CD14-positive monocyte (primary cell): ENCODE results near the gene P2RY14. TPM values are rescaled to one million over a fixed set of nuclear protein-coding genes. Genes with fewer than 3 reads are reported as not detected.

Source experiments
- DNase-seq, 3 donors: peaks; one replicate each; pipeline ENCODE4 v3.0.0-alpha.2; 2011 to 2022
- H2AFZ ChIP-seq: 2 replicates; pipeline ENCODE4 v1.6.0; 2012; ENCODE audit warnings: mild to moderate bottlenecking, low read depth, low read length, inconsistent platforms; ENCODE audit not compliant: insufficient read depth, poor library complexity, severe bottlenecking
- H3K27ac ChIP-seq, 2 donors: 1 replicate in 1 of 2; 2 replicates in 1 of 2; pipeline ENCODE4 v1.5.1; 2012 to 2013; ENCODE audit warnings: low read length in 2 of 2, control low read depth in 1 of 2, inconsistent platforms in 1 of 2, low read depth in 1 of 2, mild to moderate bottlenecking in 1 of 2
- H3K27me3 ChIP-seq, 2 donors: one replicate each; pipeline versions ENCODE4 v1.6.0 to v1.6.1; 2011 to 2013; ENCODE audit warnings: low read length in 2 of 2; ENCODE audit not compliant: control insufficient read depth in 2 of 2, insufficient read depth in 2 of 2
- H3K36me3 ChIP-seq, 2 donors: replicated peaks in 1 of 2; 1 replicate in 1 of 2; 2 replicates in 1 of 2; pipeline versions ENCODE4 v1.5.1 to v1.6.1; 2012 to 2013; ENCODE audit warnings: low read length in 2 of 2, control low read depth in 1 of 2, inconsistent platforms in 1 of 2, mild to moderate bottlenecking in 1 of 2; ENCODE audit not compliant: insufficient read depth in 2 of 2, control insufficient read depth in 1 of 2
- H3K4me1 ChIP-seq, 2 donors: 1 replicate in 1 of 2; 2 replicates in 1 of 2; pipeline versions ENCODE4 v1.5.1 to v1.6.1; 2012 to 2013; ENCODE audit warnings: low read length in 2 of 2, control low read depth in 1 of 2, inconsistent platforms in 1 of 2, mild to moderate bottlenecking in 1 of 2, moderate library complexity in 1 of 2; ENCODE audit not compliant: insufficient read depth in 2 of 2, control insufficient read depth in 1 of 2
- H3K4me2 ChIP-seq: replicated peaks from 2 replicates; pipeline ENCODE3; 2012; ENCODE audit warnings: low read length, moderate library complexity, mild to moderate bottlenecking; ENCODE audit not compliant: poor library complexity, severe bottlenecking; ENCODE audit errors: extremely low read depth
- H3K4me3 ChIP-seq, 3 experiments: fragments of 200-600 bp in 1 of 3; sonication (generic) in 1 of 3; replicated peaks in 1 of 3; 1 replicate in 2 of 3; 2 replicates in 1 of 3; pipeline ENCODE4 v1.5.1; 2011 to 2013; ENCODE audit warnings: low read length in 3 of 3, mild to moderate bottlenecking in 3 of 3, control low read depth in 2 of 3, low read depth in 2 of 3, inconsistent platforms in 1 of 3, moderate library complexity in 1 of 3
- H3K79me2 ChIP-seq: 2 replicates; pipeline ENCODE4 v1.6.0; 2012; ENCODE audit warnings: mild to moderate bottlenecking, control low read depth, inconsistent platforms, low read length, moderate library complexity; ENCODE audit not compliant: insufficient read depth
- H3K9ac ChIP-seq: 2 replicates; pipeline ENCODE4 v1.6.0; 2017; ENCODE audit warnings: low read length, mild to moderate bottlenecking; ENCODE audit not compliant: insufficient read depth, poor library complexity, severe bottlenecking
- H3K9me3 ChIP-seq, 2 donors: replicated peaks in 1 of 2; 1 replicate in 1 of 2; 2 replicates in 1 of 2; pipeline versions ENCODE4 v1.5.1 to v1.6.1; 2012 to 2013; ENCODE audit warnings: low read length in 2 of 2, control low read depth in 1 of 2; ENCODE audit not compliant: control insufficient read depth in 1 of 2, insufficient read depth in 1 of 2
- H4K20me1 ChIP-seq: 2 replicates; pipeline ENCODE4 v1.6.0; 2012; ENCODE audit warnings: mild to moderate bottlenecking, low read length, control low read depth, moderate library complexity; ENCODE audit not compliant: insufficient read depth
- H3K27ac Mint-ChIP-seq, 7 donors: one replicate each; pipeline ENCODE4 v1.8.0; 2020; ENCODE audit warnings: mild to moderate bottlenecking in 7 of 7, mixed read lengths in 7 of 7, moderate library complexity in 6 of 7, inconsistent platforms in 2 of 7
- H3K27me3 Mint-ChIP-seq, 3 donors: one replicate each; pipeline ENCODE4 v1.8.0; 2021 to 2022; ENCODE audit warnings: low read depth in 3 of 3, mild to moderate bottlenecking in 3 of 3, mixed read lengths in 3 of 3, moderate library complexity in 3 of 3, inconsistent platforms in 1 of 3
- H3K36me3 Mint-ChIP-seq, 2 donors: one replicate each; pipeline ENCODE4 v1.8.0; 2020; ENCODE audit warnings: mixed read lengths in 2 of 2, inconsistent platforms in 1 of 2, mild to moderate bottlenecking in 1 of 2
- H3K4me1 Mint-ChIP-seq: one replicate; pipeline ENCODE4 v1.8.0; 2020; ENCODE audit warnings: mild to moderate bottlenecking, mixed read lengths
- H3K4me3 Mint-ChIP-seq, 2 donors: one replicate each; pipeline ENCODE4 v1.8.0; 2020; ENCODE audit warnings: mild to moderate bottlenecking in 2 of 2, mixed read lengths in 2 of 2, moderate library complexity in 1 of 2
- H3K9me3 Mint-ChIP-seq, 7 donors: one replicate each; pipeline ENCODE4 v1.8.0; 2020 to 2022; ENCODE audit warnings: mixed read lengths in 7 of 7, mild to moderate bottlenecking in 6 of 7, moderate library complexity in 6 of 7, inconsistent platforms in 2 of 7
- CTCF ChIP-seq: fragments of 200-600 bp; IDR thresholded peaks from one replicate; pipeline ENCODE4 v1.8.0; 2022; ENCODE audit warnings: antibody characterized with exemption, mild to moderate bottlenecking
- WGBS: methylation state at CpG from one replicate; pipeline ENCODE4 v1.1.5; 2013; ENCODE audit warnings: missing lambda C conversion rate; ENCODE audit not compliant: insufficient coverage; 5-methylcytosine and 5-hydroxymethylcytosine counted together
- intact Hi-C, 2 donors: fragments of 100-400 bp; cut with micrococcal nuclease; formaldehyde crosslinking; loops; one replicate each; pipeline versions ENCODE4 v1.15.0 to v1.15.1; 2023
- polyA plus RNA-seq, 3 donors: library from polyadenylated mRNA; depleted of rRNA in 1 of 3; unstranded in 2 of 3; stranded (reverse) in 1 of 3; fragments of 300-500 nt in 2 of 3; fragments of >200 nt in 1 of 3; fragmentation: Illumina TruSeq in 2 of 3; gene quantifications; 1 replicate in 2 of 3; 2 replicates in 1 of 3; pipeline ENCODE4 v1.2.3, GENCODE V29; 2012 to 2021

The P2RY14 gene
- polyA plus RNA-seq, 3 donors: 0.20 to 0.67 (median 0.50) TPM

GRCh38 chr3:151236736-151237135 is 41.6 kb downstream of the P2RY14 start:
- Histone ChIP-seq H3K27ac (no peak overlapping the region), H3K27me3 (no peaks in the 10 kb centered on the region), H3K79me2 (no peaks in the 10 kb centered on the region), H3K4me3 (no peak overlapping the region), H3K9me3 (no peaks in the 10 kb centered on the region), H2AFZ (no peak overlapping the region), H4K20me1 (no peaks in the 10 kb centered on the region), H3K4me2 (no peak overlapping the region), H3K36me3 (no peaks in the 10 kb centered on the region), H3K4me1 (no peaks in the 10 kb centered on the region), H3K9ac (no peak overlapping the region)
- H3K27me3 Mint-ChIP-seq: no peaks in the 10 kb centered on the region
- DNase-seq: peak in 1 of 3 donors; percentile 39
- intact Hi-C loops: no loop called here
- peaks cover 0 to 2% (median 0%) of the 10 kb centered on the region in 7 donors for H3K9me3 Mint-ChIP-seq
- no peak overlapping the region for H3K4me3 Mint-ChIP-seq
- no peaks in the 10 kb centered on the region for H3K36me3 Mint-ChIP-seq
- no peak for TF ChIP-seq CTCF
- H3K4me1 Mint-ChIP-seq: no peaks in the 10 kb centered on the region
- H3K27ac Mint-ChIP-seq: no peak overlapping the region
- 90% methylated on average over 4 of the region's 7 CpGs for WGBS

GRCh38 chr3:151236316-151236715 is 42.0 kb downstream of the P2RY14 start:
- Histone ChIP-seq H3K4me2 (no peak overlapping the region), H3K27me3 (no peaks in the 10 kb centered on the region), H3K4me3 (no peak overlapping the region), H3K9me3 (no peaks in the 10 kb centered on the region), H3K79me2 (no peaks in the 10 kb centered on the region), H3K4me1 (peaks cover under 1 to 4% of the 10 kb centered on the region in 2 donors), H4K20me1 (no peaks in the 10 kb centered on the region), H3K9ac (no peak overlapping the region), H3K27ac (no peak overlapping the region), H3K36me3 (no peaks in the 10 kb centered on the region), H2AFZ (no peak overlapping the region)
- peaks cover 2% of the 10 kb centered on the region for H3K4me1 Mint-ChIP-seq
- H3K27ac Mint-ChIP-seq: no peak overlapping the region
- DNase-seq: no peak
- no peaks in the 10 kb centered on the region for H3K9me3 Mint-ChIP-seq
- H3K36me3 Mint-ChIP-seq: no peaks in the 10 kb centered on the region
- WGBS: 100% methylated on average over 1 of the region's 2 CpGs
- H3K27me3 Mint-ChIP-seq: no peaks in the 10 kb centered on the region
- intact Hi-C loops: no loop called here
- H3K4me3 Mint-ChIP-seq: no peak overlapping the region
- TF ChIP-seq CTCF: no peak
